ENCODE data around the gene CPO.

- no peak for TF ChIP-seq CTCF (IDR thresholded peaks at IDR 0.05)
- TF ChIP-seq POLR2AphosphoS5 (IDR thresholded peaks at IDR 0.05) = no peak
Observed at GRCh38 chr2:207012461-207012860, 73.1 kb downstream of the CPO start.

Data from prostate gland (tissue), 2 donors.